Astrocyte of the spinal cord (primary cell): ENCODE measurements around the gene RHBDF2.

Source experiments
- DNase-seq: peaks from one replicate; pipeline ENCODE4 v3.0.0; 2011; ENCODE audit warnings: low read depth, low spot score
- H3K4me3 ChIP-seq: 2 replicates; pipeline ENCODE4 v1.5.1; 2011; ENCODE audit warnings: low read depth, mild to moderate bottlenecking, low read length, moderate library complexity
- in situ Hi-C: cut with HindIII; loops from 2 replicates; pipeline ENCODE4 v1.10.0; 2017; ENCODE audit warnings: low sequenced_read_pairs
- TF ChIP-seq, protein P1 (sequence below): IDR thresholded peaks from 2 replicates; pipeline ENCODE4 v1.5.1; 2012; ENCODE audit warnings: low read depth, mild to moderate bottlenecking, low read length, inconsistent platforms

RHBDF2 gene

DNA sequence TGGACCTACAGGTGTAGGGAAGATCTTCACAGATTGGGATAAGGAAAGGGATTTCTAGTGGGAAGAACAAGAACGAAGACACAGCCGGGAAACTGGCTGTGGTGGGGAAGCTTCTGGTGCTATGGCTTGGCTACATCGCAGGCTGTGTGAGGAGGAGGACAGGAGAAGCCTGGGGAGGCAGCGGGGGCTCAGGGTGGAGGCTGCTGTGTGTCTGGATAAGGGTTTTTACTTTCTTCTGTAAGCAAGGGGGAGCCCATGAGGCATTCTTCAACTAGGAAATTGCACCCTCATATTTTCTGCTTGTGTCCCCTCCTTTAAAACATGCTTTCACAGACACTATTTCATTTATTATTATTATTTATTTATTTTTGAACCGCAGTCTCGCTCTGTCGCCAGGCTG, 2.9 kb upstream of the RHBDF2 start:
- H3K4me3 ChIP-seq = no peak overlapping the region
- in situ Hi-C loops = no loop called here

DNA sequence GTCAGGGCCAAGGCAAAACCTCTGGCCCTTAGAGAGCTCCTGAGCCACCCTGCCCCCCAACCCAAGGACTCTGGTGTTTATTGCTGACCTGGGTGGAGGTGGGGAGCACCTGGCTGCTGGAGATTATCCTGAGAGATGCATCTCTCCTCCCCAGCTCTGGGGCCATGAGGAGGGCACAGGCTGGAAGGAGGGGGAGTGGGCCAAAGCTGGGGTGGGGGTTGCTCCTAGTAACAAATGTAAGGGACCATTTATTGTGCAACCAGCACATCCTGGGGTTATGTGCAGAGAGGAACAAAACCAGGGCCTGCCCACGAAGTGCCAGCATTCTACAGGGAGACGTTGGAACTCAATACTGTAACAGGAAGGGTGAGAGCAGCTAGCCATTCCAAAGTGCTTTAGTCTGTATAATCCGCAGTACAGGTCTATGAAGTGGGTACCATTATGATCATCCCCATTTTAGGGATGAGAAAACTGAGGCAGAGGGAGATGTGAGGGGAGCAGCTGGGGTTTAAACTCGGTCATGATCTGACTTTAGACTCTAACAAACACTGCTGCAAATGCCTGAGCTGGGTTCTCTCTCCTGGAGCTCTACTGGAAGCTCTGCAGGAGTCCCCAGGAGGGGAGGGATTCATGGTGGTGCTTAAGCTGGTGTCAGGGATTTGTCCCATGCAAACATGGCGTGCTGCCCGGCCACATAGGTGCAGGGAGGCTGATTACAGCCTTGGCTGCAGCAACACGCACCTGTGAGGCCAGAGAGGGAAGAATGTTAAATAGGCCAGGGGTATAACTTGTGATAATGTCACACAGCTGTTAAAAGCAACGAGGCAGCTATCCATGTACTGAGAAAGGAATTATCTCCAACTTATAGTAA, 1.4 kb upstream of the RHBDF2 start:
- no peak for DNase-seq
- TF ChIP-seq, protein P1, sequence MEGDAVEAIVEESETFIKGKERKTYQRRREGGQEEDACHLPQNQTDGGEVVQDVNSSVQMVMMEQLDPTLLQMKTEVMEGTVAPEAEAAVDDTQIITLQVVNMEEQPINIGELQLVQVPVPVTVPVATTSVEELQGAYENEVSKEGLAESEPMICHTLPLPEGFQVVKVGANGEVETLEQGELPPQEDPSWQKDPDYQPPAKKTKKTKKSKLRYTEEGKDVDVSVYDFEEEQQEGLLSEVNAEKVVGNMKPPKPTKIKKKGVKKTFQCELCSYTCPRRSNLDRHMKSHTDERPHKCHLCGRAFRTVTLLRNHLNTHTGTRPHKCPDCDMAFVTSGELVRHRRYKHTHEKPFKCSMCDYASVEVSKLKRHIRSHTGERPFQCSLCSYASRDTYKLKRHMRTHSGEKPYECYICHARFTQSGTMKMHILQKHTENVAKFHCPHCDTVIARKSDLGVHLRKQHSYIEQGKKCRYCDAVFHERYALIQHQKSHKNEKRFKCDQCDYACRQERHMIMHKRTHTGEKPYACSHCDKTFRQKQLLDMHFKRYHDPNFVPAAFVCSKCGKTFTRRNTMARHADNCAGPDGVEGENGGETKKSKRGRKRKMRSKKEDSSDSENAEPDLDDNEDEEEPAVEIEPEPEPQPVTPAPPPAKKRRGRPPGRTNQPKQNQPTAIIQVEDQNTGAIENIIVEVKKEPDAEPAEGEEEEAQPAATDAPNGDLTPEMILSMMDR = no peak
- in situ Hi-C loops = no loop called here
- no peak overlapping the region for H3K4me3 ChIP-seq

More for the DNA sequence above, 2.9 kb upstream of the RHBDF2 start:
- no peak for DNase-seq
- TF ChIP-seq, protein P1 = peak; percentile 5

DNA sequence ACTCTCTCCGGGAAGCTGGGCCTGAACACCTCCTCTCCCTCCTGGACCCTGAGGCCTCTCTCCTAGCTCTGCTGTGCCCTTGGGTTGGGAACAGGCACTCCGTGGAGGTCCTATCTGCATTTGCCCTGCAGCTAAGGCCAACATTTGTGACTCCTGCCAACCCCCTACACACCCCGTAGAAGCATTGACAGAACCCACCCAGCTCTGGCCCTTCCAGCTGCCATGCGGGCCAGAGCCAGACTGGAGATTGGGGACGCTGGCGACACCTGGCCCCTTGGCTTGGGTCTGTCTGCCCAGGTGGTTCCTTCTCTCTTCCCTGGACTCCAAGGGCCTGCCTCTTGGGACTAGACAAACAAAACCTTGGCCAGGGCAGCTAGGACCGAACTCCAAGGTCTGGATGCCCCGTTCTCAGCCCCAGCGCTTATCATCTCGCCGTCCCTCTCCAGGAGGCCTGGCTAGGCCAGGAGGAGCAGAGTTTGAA, 644 bp upstream of the RHBDF2 start:
- in situ Hi-C loops = no loop called here
- DNase-seq = no peak
- TF ChIP-seq, protein P1 = no peak
- H3K4me3 ChIP-seq = peak overlapping the region; percentile 75

DNA sequence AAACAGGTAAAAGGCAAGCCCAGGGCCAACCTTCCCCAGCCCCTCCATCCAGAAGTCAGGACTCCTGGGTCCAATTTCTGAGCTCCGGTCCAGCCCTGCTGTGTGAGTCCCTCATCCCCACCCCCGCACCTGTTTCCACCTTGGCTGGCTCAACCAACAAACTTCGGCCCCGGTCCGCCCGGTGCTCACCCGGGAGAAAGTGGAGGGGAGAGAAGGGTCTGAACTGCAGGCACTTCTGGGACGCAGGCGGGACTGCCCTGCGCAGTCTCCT, 541 bp downstream of the RHBDF2 start:
- in situ Hi-C loops = no loop called here
- TF ChIP-seq, protein P1 = no peak
- H3K4me3 ChIP-seq = peak overlapping the region; percentile 75
- no peak for DNase-seq

DNA sequence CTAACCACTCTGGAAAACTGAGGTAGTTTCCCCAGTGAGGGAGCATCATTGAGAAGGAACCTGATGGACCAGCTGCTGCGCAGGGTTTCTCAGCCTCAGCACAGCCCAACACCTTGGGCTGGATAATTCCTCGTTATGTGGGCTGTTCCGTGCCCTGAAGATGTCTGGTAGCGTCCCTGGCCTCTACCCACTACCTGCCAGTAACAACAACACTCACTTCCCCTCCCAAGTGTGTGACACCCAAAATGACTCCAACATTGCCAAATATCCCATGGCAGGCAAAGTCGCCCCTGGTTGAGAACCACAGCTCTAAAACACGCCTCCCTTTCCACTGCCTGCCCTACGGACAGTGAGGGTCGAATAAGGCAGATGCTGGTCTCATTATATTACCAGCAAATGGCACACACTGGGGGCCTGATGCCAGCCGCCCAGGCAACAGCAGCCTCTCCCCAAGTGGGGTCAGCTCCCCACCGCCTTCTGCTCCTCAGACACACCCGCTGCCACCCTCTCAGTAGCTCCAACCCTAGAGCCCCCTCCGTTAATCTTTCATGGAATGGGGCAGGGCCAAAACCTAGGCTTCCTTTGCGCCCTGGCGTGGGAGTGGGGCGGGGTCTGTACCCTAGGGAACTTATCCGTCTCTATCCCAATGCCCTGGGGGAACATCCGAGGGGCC, 1.0 kb downstream of the RHBDF2 start:
- TF ChIP-seq, protein P1 = no peak
- H3K4me3 ChIP-seq = peak overlapping the region; percentile 75
- in situ Hi-C loops = no loop called here
- DNase-seq = no peak

DNA sequence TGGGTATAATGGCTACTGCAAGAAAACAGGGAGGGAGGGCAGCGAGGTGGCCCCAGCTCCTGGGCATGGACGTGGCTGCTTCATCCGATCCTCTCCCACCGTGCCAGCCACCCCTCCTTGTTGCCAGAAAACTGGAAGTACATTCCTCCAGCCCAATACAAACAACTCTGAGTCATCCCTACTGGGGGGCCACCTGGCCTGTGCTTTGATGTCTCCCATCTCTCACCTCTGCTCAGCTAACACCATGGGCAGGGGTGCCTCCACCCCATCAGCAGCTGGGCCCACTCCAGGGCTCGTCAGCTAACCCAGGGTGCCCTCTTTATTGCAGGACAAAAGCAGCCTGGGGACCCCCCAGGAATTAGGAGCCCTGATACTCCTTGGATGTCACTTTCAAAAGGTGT, 2.0 kb downstream of the RHBDF2 start:
- H3K4me3 ChIP-seq = peak overlapping the region; percentile 75
- DNase-seq = no peak
- in situ Hi-C loops = no loop called here
- TF ChIP-seq, protein P1 = no peak
